Neural progenitor cell (in vitro differentiated cells): ENCODE results near the gene SAG. TPM values are rescaled to one million over a fixed set of nuclear protein-coding genes. Genes with fewer than 3 reads are reported as not detected.

Experiments
- DNase-seq: peaks from one replicate; pipeline ENCODE4 v3.0.0-alpha.2; 2016; ENCODE audit warnings: low spot score
- H2AFZ ChIP-seq: fragments of 200-600 bp; sonication (generic); replicated peaks from 2 replicates; pipeline ENCODE4 v1.6.1; 2016; ENCODE audit warnings: antibody characterized with exemption
- H3F3A ChIP-seq: fragments of 200-600 bp; sonication (generic); 2 replicates; pipeline ENCODE4 v1.6.1; 2016; ENCODE audit warnings: antibody characterized with exemption, low read depth
- H3K27ac ChIP-seq: fragments of 200-600 bp; sonication (generic); 2 replicates; pipeline ENCODE4 v1.5.1; 2016; ENCODE audit warnings: mild to moderate bottlenecking
- H3K27me3 ChIP-seq: fragments of 200-600 bp; sonication (generic); 2 replicates; pipeline ENCODE4 v1.6.1; 2016; ENCODE audit warnings: mild to moderate bottlenecking, moderate library complexity
- H3K36me3 ChIP-seq: fragments of 200-600 bp; sonication (generic); 2 replicates; pipeline ENCODE4 v1.5.1; 2016
- H3K4me1 ChIP-seq: fragments of 200-600 bp; sonication (generic); 2 replicates; pipeline ENCODE4 v1.6.1; 2016; ENCODE audit warnings: mixed run types
- H3K4me2 ChIP-seq: fragments of 200-600 bp; sonication (generic); 2 replicates; pipeline ENCODE4 v1.6.1; 2016
- H3K4me3 ChIP-seq: fragments of 200-600 bp; sonication (generic); 2 replicates; pipeline ENCODE4 v1.5.1; 2016
- H3K79me2 ChIP-seq: fragments of 200-600 bp; sonication (generic); 2 replicates; pipeline ENCODE4 v1.6.1; 2016; ENCODE audit warnings: low read depth
- H3K9ac ChIP-seq: fragments of 200-600 bp; sonication (generic); 2 replicates; pipeline ENCODE4 v1.6.1; 2016
- H3K9me3 ChIP-seq: fragments of 200-600 bp; sonication (generic); 2 replicates; pipeline ENCODE4 v1.5.1; 2016; ENCODE audit warnings: low read depth
- H4K20me1 ChIP-seq: fragments of 200-600 bp; sonication (generic); 2 replicates; pipeline ENCODE4 v1.6.1; 2016; ENCODE audit warnings: low read depth
- H3K27ac Mint-ChIP-seq: 3 replicates; pipeline ENCODE4 v1.8.0; 2021; ENCODE audit warnings: mixed read lengths
- H3K27me3 Mint-ChIP-seq: 2 replicates; pipeline ENCODE4 v1.8.0; 2022; ENCODE audit warnings: low read depth, mild to moderate bottlenecking, inconsistent platforms, moderate library complexity, mixed read lengths; ENCODE audit not compliant: insufficient read depth
- H3K36me3 Mint-ChIP-seq: 3 replicates; pipeline ENCODE4 v1.8.0; 2021; ENCODE audit warnings: mixed read lengths
- H3K4me1 Mint-ChIP-seq: 3 replicates; pipeline ENCODE4 v1.8.0; 2021; ENCODE audit warnings: mixed read lengths
- H3K4me3 Mint-ChIP-seq: 3 replicates; pipeline ENCODE4 v1.8.0; 2021; ENCODE audit warnings: mild to moderate bottlenecking, moderate library complexity, mixed read lengths
- H3K9me3 Mint-ChIP-seq: 3 replicates; pipeline ENCODE4 v1.8.0; 2020; ENCODE audit warnings: mixed read lengths
- EZH2 ChIP-seq: fragments of 200-600 bp; sonication (generic); IDR thresholded peaks from 2 replicates; pipeline ENCODE4 v1.6.1; 2017; ENCODE audit warnings: antibody characterized with exemption, mild to moderate bottlenecking, moderate library complexity
- EZH2phosphoT487 ChIP-seq: fragments of 200-600 bp; sonication (generic); IDR thresholded peaks from 2 replicates; pipeline ENCODE4 v1.6.1; 2017; ENCODE audit warnings: antibody characterized with exemption
- total RNA-seq: library from RNA; depleted of rRNA; stranded (reverse); fragments of >200 nt; gene quantifications from 2 replicates; pipeline ENCODE4 v1.2.3, GENCODE V29; 2015; ENCODE audit warnings: low replicate concordance
- TF ChIP-seq, protein P1 (sequence below): fragments of 200-600 bp; sonication (generic); IDR thresholded peaks from 2 replicates; pipeline ENCODE4 v1.5.1; 2017; ENCODE audit warnings: antibody characterized with exemption, mild to moderate bottlenecking

SAG gene
- total RNA-seq, 1 donor from 2014 or later, result not detected

DNA sequence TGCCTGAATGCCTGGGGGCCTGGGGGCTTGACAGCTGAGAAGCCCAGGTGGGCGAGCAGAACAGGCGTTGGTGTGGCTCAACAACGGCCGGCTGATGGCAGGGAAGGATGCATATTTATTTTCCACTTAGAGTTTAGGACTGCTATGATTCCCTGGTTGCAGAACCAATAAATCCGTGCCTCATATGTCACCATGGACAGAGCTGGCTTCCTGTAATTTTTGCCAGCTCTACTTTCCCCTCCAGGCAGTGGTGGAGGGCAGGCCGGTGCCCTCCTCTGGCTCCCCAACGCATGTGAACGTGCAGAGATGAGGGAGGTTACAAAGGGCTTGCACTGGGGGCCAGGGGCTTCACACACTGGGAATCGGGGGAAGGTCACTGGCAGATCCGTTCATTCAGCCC lies 18.2 kb downstream of the SAG start:
- Mint-ChIP-seq H3K4me3 (no peak overlapping the region), H3K36me3 (no peaks in the 10 kb centered on the region), H3K27me3 (peaks cover 36% of the 10 kb centered on the region), H3K4me1 (peaks cover 16% of the 10 kb centered on the region), H3K9me3 (no peaks in the 10 kb centered on the region), H3K27ac (peak overlapping the region; percentile 89)
- no peaks in the 10 kb centered on the region for H3F3A ChIP-seq
- no peak for DNase-seq
- H3K36me3 ChIP-seq, result no peaks in the 10 kb centered on the region
- H2AFZ ChIP-seq, result no peak overlapping the region
- H3K9ac ChIP-seq, result no peak overlapping the region
- no peak for TF ChIP-seq EZH2phosphoT487
- no peaks in the 10 kb centered on the region for H3K79me2 ChIP-seq
- H3K4me2 ChIP-seq, result no peak overlapping the region
- no peaks in the 10 kb centered on the region for H3K4me1 ChIP-seq
- H3K27ac ChIP-seq, result no peak overlapping the region
- H3K4me3 ChIP-seq, result no peak overlapping the region
- peaks cover 99% of the 10 kb centered on the region for H3K27me3 ChIP-seq
- H4K20me1 ChIP-seq, result peaks cover 9% of the 10 kb centered on the region
- H3K9me3 ChIP-seq, result no peaks in the 10 kb centered on the region

DNA sequence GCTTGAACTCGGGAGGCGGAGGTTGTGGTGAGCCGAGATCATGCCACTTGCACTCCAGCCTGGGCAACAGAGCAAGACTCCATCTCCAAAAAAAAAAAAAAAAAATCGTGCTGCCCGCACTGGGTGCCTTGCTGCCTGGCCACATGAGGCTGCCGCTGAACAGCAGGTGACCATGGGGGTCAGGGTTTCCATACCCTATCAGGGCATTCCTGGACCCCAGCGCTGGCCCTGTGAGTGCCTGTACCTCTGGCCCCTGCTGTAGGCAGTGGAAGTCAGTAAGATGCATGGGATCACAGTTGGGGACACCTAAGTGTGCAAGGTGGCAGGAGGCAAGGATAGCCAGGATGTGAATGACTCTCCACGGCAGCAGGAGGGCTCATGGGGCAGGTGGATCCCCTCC lies 18.9 kb downstream of the SAG start:
- Histone ChIP-seq H3K9me3 (no peaks in the 10 kb centered on the region), H3K4me1 (no peaks in the 10 kb centered on the region), H3K4me2 (no peak overlapping the region), H3K9ac (no peak overlapping the region), H4K20me1 (peaks cover 13% of the 10 kb centered on the region), H3K36me3 (no peaks in the 10 kb centered on the region), H3K79me2 (no peaks in the 10 kb centered on the region), H3K27me3 (peaks cover 99% of the 10 kb centered on the region), H3K27ac (no peak overlapping the region), H3F3A (no peaks in the 10 kb centered on the region), H3K4me3 (no peak overlapping the region), H2AFZ (no peak overlapping the region)
- TF ChIP-seq EZH2phosphoT487, result no peak
- TF ChIP-seq, protein P1, sequence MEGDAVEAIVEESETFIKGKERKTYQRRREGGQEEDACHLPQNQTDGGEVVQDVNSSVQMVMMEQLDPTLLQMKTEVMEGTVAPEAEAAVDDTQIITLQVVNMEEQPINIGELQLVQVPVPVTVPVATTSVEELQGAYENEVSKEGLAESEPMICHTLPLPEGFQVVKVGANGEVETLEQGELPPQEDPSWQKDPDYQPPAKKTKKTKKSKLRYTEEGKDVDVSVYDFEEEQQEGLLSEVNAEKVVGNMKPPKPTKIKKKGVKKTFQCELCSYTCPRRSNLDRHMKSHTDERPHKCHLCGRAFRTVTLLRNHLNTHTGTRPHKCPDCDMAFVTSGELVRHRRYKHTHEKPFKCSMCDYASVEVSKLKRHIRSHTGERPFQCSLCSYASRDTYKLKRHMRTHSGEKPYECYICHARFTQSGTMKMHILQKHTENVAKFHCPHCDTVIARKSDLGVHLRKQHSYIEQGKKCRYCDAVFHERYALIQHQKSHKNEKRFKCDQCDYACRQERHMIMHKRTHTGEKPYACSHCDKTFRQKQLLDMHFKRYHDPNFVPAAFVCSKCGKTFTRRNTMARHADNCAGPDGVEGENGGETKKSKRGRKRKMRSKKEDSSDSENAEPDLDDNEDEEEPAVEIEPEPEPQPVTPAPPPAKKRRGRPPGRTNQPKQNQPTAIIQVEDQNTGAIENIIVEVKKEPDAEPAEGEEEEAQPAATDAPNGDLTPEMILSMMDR, result no peak
- TF ChIP-seq EZH2, result no peak
- no peaks in the 10 kb centered on the region for H3K36me3 Mint-ChIP-seq
- no peak for DNase-seq
- H3K4me3 Mint-ChIP-seq, result no peak overlapping the region
- no peak overlapping the region for H3K27ac Mint-ChIP-seq
- H3K9me3 Mint-ChIP-seq, result no peaks in the 10 kb centered on the region
- peaks cover 41% of the 10 kb centered on the region for H3K27me3 Mint-ChIP-seq
- H3K4me1 Mint-ChIP-seq, result peaks cover 12% of the 10 kb centered on the region

DNA sequence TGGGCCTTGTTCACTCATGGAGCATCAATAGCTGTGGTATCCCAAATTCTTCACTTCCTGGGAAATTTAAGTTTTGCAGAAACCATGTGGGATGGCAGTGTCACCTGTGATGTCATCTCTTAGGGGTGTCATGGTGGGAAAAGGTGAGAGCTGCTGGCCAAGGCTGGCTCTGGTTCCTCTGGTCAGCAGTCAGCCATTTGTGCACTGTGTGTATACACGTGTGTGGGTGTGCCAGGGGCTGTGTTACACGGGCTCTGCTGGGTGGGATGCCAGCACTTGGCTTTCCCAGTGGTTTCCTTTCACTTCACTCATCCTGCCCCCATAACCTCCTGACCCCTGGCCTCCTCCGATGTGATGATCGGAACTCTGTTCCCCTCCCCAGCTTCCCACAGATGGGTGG lies 21.3 kb downstream of the SAG start:
- no peaks in the 10 kb centered on the region for H3K79me2 ChIP-seq
- H4K20me1 ChIP-seq, result peaks cover 13% of the 10 kb centered on the region
- no peak overlapping the region for H3K4me3 ChIP-seq
- TF ChIP-seq EZH2, result no peak
- H3K4me1 Mint-ChIP-seq, result peaks cover 17% of the 10 kb centered on the region
- no peak overlapping the region for H3K27ac Mint-ChIP-seq
- no peak overlapping the region for H3K4me3 Mint-ChIP-seq
- H3K27me3 Mint-ChIP-seq, result peaks cover 47% of the 10 kb centered on the region
- H3K36me3 ChIP-seq, result no peaks in the 10 kb centered on the region
- no peak overlapping the region for H3K27ac ChIP-seq
- no peaks in the 10 kb centered on the region for H3K36me3 Mint-ChIP-seq
- no peaks in the 10 kb centered on the region for H3F3A ChIP-seq
- no peak overlapping the region for H2AFZ ChIP-seq
- no peaks in the 10 kb centered on the region for H3K4me1 ChIP-seq
- H3K9me3 Mint-ChIP-seq, result no peaks in the 10 kb centered on the region
- no peak overlapping the region for H3K9ac ChIP-seq
- H3K4me2 ChIP-seq, result no peak overlapping the region
- H3K27me3 ChIP-seq, result peaks cover 100% of the 10 kb centered on the region
- no peak for DNase-seq
- H3K9me3 ChIP-seq, result no peaks in the 10 kb centered on the region

DNA sequence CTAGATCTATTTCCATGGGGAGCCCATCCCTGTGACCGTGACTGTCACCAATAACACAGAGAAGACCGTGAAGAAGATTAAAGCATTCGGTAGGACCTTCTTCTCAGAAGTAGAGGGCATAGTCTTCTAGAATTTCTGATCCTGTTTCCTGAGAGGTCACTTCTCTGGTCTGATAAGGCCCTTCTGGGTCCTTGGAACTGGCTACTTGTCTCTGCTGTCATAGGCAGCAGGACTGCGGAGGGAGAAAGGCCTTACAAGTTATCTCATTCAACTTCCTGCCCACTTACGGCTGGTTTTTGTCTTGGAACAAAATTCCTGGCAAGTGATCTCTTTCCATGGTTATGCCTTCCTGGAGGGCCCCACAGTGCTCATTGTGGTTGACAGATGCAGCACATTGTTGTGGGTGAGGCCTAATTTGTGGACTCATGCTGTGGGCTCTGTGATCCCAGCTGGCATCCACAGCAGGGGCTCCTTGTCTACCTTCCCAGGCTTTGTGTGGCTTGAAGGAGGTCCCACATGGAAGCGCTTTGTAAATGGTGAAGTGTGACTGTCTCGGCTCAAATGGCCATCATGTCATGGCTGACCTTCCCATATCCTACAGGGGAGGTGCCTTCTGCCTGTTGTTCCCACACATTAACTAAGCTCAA lies 22.0 kb downstream of the SAG start:
- no peaks in the 10 kb centered on the region for H3K36me3 ChIP-seq
- Mint-ChIP-seq H3K27me3 (peaks cover 42% of the 10 kb centered on the region), H3K27ac (no peak overlapping the region), H3K4me3 (no peak overlapping the region), H3K36me3 (no peaks in the 10 kb centered on the region), H3K9me3 (no peaks in the 10 kb centered on the region), H3K4me1 (peaks cover 17% of the 10 kb centered on the region)
- H3K9me3 ChIP-seq, result no peaks in the 10 kb centered on the region
- H3K4me2 ChIP-seq, result no peak overlapping the region
- no peak overlapping the region for H3K9ac ChIP-seq
- TF ChIP-seq EZH2phosphoT487, result peak; percentile 76
- TF ChIP-seq, protein P1, result no peak
- peaks cover 100% of the 10 kb centered on the region for H3K27me3 ChIP-seq
- H3K27ac ChIP-seq, result no peak overlapping the region
- no peak overlapping the region for H2AFZ ChIP-seq
- peak; percentile 59 for DNase-seq
- no peak overlapping the region for H3K4me3 ChIP-seq
- peaks cover 13% of the 10 kb centered on the region for H4K20me1 ChIP-seq
- no peaks in the 10 kb centered on the region for H3K4me1 ChIP-seq
- H3F3A ChIP-seq, result no peaks in the 10 kb centered on the region
- H3K79me2 ChIP-seq, result no peaks in the 10 kb centered on the region
